ENCODE results near the gene PPM1B.
"Not testable (repeated sequence)": the region's sequence is repeated elsewhere in the genome, so short reads cannot be mapped to it uniquely, and the experiment has no call there.

The PPM1B gene

GRCh38 chr2:44254023-44254422, 85.3 kb downstream of the PPM1B start:
- Histone ChIP-seq H3K4me3 (ENCODE audit: low read depth in 1 of 2, low read length in 2 of 2) (no peak overlapping the region), H3K79me2 (ENCODE audit: insufficient read depth, low read length) (no peaks in the 10 kb centered on the region), H3K4me1 (ENCODE audit: insufficient read depth, low read length) (no peaks in the 10 kb centered on the region), H3K4me2 (ENCODE audit: insufficient read depth, low read length) (no peak overlapping the region), H2AFZ (ENCODE audit: low read depth, low read length) (no peak overlapping the region), H4K20me1 (ENCODE audit: insufficient read depth, low read length) (no peaks in the 10 kb centered on the region), H3K9ac (ENCODE audit: low read depth, low read length) (no peak overlapping the region), H3K9me3 (ENCODE audit: insufficient read depth, low read length, severe bottlenecking) (peaks cover 12% of the 10 kb centered on the region), H3K36me3 (ENCODE audit: insufficient read depth, low read length) (no peaks in the 10 kb centered on the region), H3K27ac (ENCODE audit: low read length) (no peak overlapping the region), H3K27me3 (ENCODE audit: insufficient read depth, low read length, poor library complexity) (no peaks in the 10 kb centered on the region)
- no peak for TF ChIP-seq EZH2 (IDR thresholded peaks at IDR 0.05; ENCODE audit: borderline replicate concordance, low read depth, low read length, severe bottlenecking)
- no peak for TF ChIP-seq CTCF (IDR thresholded peaks at IDR 0.05; ENCODE audit: borderline replicate concordance, extremely low read depth, low read length, poor library complexity, severe bottlenecking)
- ATAC-seq (ENCODE audit: insufficient read depth, low read depth) (no peak), DNase-seq (no peak)

- H3K27me3 ChIP-seq (ENCODE audit: insufficient read depth, low read length, poor library complexity); H3K36me3 ChIP-seq (ENCODE audit: insufficient read depth, low read length); H3K79me2 ChIP-seq (ENCODE audit: insufficient read depth, low read length); H3K4me3 ChIP-seq (ENCODE audit: low read depth in 1 of 2, low read length in 2 of 2); H2AFZ ChIP-seq (ENCODE audit: low read depth, low read length); ATAC-seq (ENCODE audit: insufficient read depth, low read depth); H3K4me2 ChIP-seq (ENCODE audit: insufficient read depth, low read length); DNase-seq; H3K9ac ChIP-seq (ENCODE audit: low read depth, low read length); H4K20me1 ChIP-seq (ENCODE audit: insufficient read depth, low read length); H3K27ac ChIP-seq (ENCODE audit: low read length); H3K4me1 ChIP-seq (ENCODE audit: insufficient read depth, low read length): not testable (repeated sequence)
- peaks cover 12% of the 10 kb centered on the region for H3K9me3 ChIP-seq (ENCODE audit: insufficient read depth, low read length, severe bottlenecking)
These were observed 87.0 kb downstream of the PPM1B start for GRCh38 chr2:44255704-44256103.

GRCh38 chr2:44257802-44258201, 89.1 kb downstream of the PPM1B start:
- H3K27me3 ChIP-seq (ENCODE audit: insufficient read depth, low read length, poor library complexity); H3K4me3 ChIP-seq (ENCODE audit: low read depth in 1 of 2, low read length in 2 of 2); DNase-seq; H3K79me2 ChIP-seq (ENCODE audit: insufficient read depth, low read length); H3K4me1 ChIP-seq (ENCODE audit: insufficient read depth, low read length); H3K4me2 ChIP-seq (ENCODE audit: insufficient read depth, low read length); H3K9ac ChIP-seq (ENCODE audit: low read depth, low read length); H3K36me3 ChIP-seq (ENCODE audit: insufficient read depth, low read length); ATAC-seq (ENCODE audit: insufficient read depth, low read depth); H2AFZ ChIP-seq (ENCODE audit: low read depth, low read length); H3K27ac ChIP-seq (ENCODE audit: low read length); H4K20me1 ChIP-seq (ENCODE audit: insufficient read depth, low read length); H3K9me3 ChIP-seq (ENCODE audit: insufficient read depth, low read length, severe bottlenecking): not testable (repeated sequence)

GRCh38 chr2:44267269-44267795, 98.7 kb downstream of the PPM1B start:
- Histone ChIP-seq H4K20me1 (ENCODE audit: insufficient read depth, low read length) (no peaks in the 10 kb centered on the region), H3K4me2 (ENCODE audit: insufficient read depth, low read length) (no peak overlapping the region), H3K27me3 (ENCODE audit: insufficient read depth, low read length, poor library complexity) (no peaks in the 10 kb centered on the region), H3K4me1 (ENCODE audit: insufficient read depth, low read length) (no peaks in the 10 kb centered on the region), H3K36me3 (ENCODE audit: insufficient read depth, low read length) (no peaks in the 10 kb centered on the region), H3K9ac (ENCODE audit: low read depth, low read length) (no peak overlapping the region), H3K79me2 (ENCODE audit: insufficient read depth, low read length) (no peaks in the 10 kb centered on the region), H3K4me3 (ENCODE audit: low read depth in 1 of 2, low read length in 2 of 2) (no peak overlapping the region), H2AFZ (ENCODE audit: low read depth, low read length) (no peak overlapping the region), H3K27ac (ENCODE audit: low read length) (no peak overlapping the region), H3K9me3 (ENCODE audit: insufficient read depth, low read length, severe bottlenecking) (no peaks in the 10 kb centered on the region)
- ATAC-seq (ENCODE audit: insufficient read depth, low read depth) (no peak), DNase-seq (no peak)
- TF ChIP-seq EZH2 (IDR thresholded peaks at IDR 0.05; ENCODE audit: borderline replicate concordance, low read depth, low read length, severe bottlenecking) = no peak
- no peak for TF ChIP-seq CTCF (IDR thresholded peaks at IDR 0.05; ENCODE audit: borderline replicate concordance, extremely low read depth, low read length, poor library complexity, severe bottlenecking)

Measured in DND-41 (cell line).